NB4 (cell line): Measurements from ENCODE around the gene PERM1.
"Not testable (repeated sequence)": the region's sequence is repeated elsewhere in the genome, so short reads cannot be mapped to it uniquely, and the experiment has no call there.

Experiments used
- DNase-seq: peaks from one replicate; pipeline ENCODE4 v3.0.0; 2010; ENCODE audit warnings: low read depth
- H3K4me3 ChIP-seq: one replicate; pipeline ENCODE4 v1.5.1; 2011; ENCODE audit warnings: mild to moderate bottlenecking, low read depth, low read length, moderate library complexity
- MYC ChIP-seq: IDR thresholded peaks from 2 replicates; pipeline ENCODE4 v1.6.1; 2011; ENCODE audit warnings: low read depth, low read length
- POLR2A ChIP-seq: IDR thresholded peaks from 2 replicates; pipeline ENCODE4 v1.6.1; 2011; ENCODE audit warnings: mild to moderate bottlenecking; ENCODE audit not compliant: insufficient read length; ENCODE audit errors: extremely low read depth
- TF ChIP-seq, protein P1 (sequence below): IDR thresholded peaks from one replicate; pipeline ENCODE4 v1.5.1; 2012; ENCODE audit warnings: low read depth, low read length
- TF ChIP-seq, protein P2 (sequence below): IDR thresholded peaks from 2 replicates; pipeline ENCODE4 v1.6.1; 2011; ENCODE audit warnings: low read depth, low read length

Gene PERM1

DNA sequence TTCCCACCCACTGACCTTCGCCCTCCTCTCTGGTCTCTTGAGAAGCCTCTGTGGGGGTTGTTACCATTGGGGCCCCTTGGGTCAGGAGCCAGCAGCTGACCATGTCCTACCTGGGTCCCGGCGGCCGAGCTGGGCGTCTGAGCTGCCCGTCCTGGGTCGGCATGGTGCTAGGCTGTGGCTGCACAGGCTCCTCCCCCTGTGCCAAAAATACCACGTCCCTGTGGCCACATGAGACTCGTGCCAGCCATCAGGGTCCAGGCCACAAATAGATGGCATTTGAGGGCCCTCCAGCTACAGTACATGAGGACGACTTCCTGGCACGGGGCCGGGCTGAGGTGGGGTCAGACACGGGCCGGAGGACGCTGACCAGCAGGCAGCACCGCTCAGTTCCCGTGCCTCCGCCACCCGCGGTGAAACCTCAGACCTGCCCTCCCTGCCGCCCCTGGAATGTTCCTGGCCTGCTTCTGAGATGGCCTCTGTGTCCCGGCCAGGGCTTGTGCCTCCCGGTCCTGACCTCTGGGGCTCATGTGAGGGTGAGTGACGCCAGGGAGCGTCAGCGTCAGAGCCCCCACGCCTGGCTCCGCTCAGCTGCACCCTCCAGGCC, at the start of gene PERM1:
TSS of gene PERM1 (minus strand) at position 139 of the 604 bp plus-strand sequence. CDS start 1,064 bp downstream, outside the sequence.
- TF ChIP-seq MYC (no peak), POLR2A (no peak)
- TF ChIP-seq, protein P1, sequence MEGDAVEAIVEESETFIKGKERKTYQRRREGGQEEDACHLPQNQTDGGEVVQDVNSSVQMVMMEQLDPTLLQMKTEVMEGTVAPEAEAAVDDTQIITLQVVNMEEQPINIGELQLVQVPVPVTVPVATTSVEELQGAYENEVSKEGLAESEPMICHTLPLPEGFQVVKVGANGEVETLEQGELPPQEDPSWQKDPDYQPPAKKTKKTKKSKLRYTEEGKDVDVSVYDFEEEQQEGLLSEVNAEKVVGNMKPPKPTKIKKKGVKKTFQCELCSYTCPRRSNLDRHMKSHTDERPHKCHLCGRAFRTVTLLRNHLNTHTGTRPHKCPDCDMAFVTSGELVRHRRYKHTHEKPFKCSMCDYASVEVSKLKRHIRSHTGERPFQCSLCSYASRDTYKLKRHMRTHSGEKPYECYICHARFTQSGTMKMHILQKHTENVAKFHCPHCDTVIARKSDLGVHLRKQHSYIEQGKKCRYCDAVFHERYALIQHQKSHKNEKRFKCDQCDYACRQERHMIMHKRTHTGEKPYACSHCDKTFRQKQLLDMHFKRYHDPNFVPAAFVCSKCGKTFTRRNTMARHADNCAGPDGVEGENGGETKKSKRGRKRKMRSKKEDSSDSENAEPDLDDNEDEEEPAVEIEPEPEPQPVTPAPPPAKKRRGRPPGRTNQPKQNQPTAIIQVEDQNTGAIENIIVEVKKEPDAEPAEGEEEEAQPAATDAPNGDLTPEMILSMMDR, result no peak
- TF ChIP-seq, protein P2, sequence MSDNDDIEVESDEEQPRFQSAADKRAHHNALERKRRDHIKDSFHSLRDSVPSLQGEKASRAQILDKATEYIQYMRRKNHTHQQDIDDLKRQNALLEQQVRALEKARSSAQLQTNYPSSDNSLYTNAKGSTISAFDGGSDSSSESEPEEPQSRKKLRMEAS, result no peak
- H3K4me3 ChIP-seq, result no peak within 1 kb of the TSS
- no peak for DNase-seq

GRCh38 chr1:1030867-1031658, 49.2 kb upstream of the PERM1 start:
- DNase-seq, H3K4me3 ChIP-seq: not testable (repeated sequence)

DNA sequence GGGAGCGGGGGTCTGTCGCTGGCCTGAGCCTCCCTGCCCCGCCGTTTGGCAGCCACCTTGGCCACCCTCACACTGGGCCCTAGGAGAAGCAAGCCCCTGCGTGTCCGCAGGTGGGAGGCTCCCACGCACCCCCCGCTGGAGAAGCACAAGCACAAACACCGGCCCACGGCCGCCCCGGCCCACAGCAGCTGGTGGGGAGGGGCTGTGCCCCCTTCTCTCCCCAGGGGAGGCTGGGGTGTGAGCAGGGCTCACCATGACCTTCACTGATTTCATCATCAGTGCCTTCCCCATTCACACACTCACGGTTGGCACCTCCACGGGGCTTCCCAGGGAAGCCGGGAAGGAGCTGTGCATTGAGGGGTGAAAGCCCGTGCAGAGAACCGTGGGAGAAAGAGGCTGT, 45.9 kb upstream of the PERM1 start:
- no peak overlapping the region for H3K4me3 ChIP-seq
- TF ChIP-seq, protein P1, result no peak
- TF ChIP-seq POLR2A (no peak), MYC (no peak)
- TF ChIP-seq, protein P2, result no peak
- DNase-seq, result no peak

GRCh38 chr1:1026599-1027413, 44.9 kb upstream of the PERM1 start:
- no peak for DNase-seq
- TF ChIP-seq, protein P2, result no peak
- no peak for TF ChIP-seq MYC
- H3K4me3 ChIP-seq, result no peak overlapping the region

DNA sequence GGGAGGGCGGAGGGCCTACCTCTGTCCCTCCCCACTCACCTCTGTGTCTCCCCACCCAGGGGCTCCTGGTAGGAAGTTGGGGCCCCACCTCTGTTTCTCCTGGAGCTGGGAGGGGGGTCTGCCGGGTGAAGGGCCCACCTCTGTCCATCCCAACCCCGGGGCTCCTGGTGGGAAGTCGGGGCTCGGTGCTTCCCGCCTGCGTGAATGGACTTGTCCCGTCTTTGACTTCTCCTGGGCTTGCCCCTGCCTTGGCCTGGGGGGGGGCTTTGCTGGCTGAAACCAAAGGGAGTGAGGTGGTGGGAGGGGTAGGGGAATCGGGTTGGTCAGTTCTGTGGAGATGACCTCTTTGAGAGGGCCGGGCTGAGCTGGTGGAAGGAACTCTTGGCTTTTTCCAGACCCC, 43.8 kb upstream of the PERM1 start:
- no peak overlapping the region for H3K4me3 ChIP-seq

GRCh38 chr1:1024771-1025699, 43.1 kb upstream of the PERM1 start:
- TF ChIP-seq, protein P2, result no peak
- TF ChIP-seq POLR2A, result no peak
- TF ChIP-seq, protein P1, result no peak
- no peak for TF ChIP-seq MYC
- H3K4me3 ChIP-seq, result no peak overlapping the region
- DNase-seq, result no peak

More for the DNA sequence above, 43.8 kb upstream of the PERM1 start:
- TF ChIP-seq, protein P1, result no peak
- TF ChIP-seq POLR2A (no peak), MYC (no peak)
- TF ChIP-seq, protein P2, result no peak
- no peak for DNase-seq
